Activated CD4-positive, alpha-beta T cell treated with anti-CD3 and anti-CD28 coated beads, Interleukin-10, Interleukin-2, amounts not matched to agents 100 ng/mL and 50 ng/mL, durations not matched to agents 16 hours and 8 hours (primary cell): Measurements from ENCODE around the gene PLAC9.
"Not testable (repeated sequence)": the region's sequence is repeated elsewhere in the genome, so short reads cannot be mapped to it uniquely, and the experiment has no call there.

Experiments
- DNase-seq: peaks from one replicate; pipeline ENCODE4 v3.0.0-alpha.2; 2020

The PLAC9 gene

GRCh38 chr10:80140251-80140650 lies 7.7 kb downstream of the PLAC9 start:
- no peak for DNase-seq

- DNase-seq: no peak
These were observed 9.3 kb downstream of the PLAC9 start for GRCh38 chr10:80141696-80142460.

GRCh38 chr10:80144067-80144695 lies 11.7 kb downstream of the PLAC9 start:
- peak; percentile 45 for DNase-seq

GRCh38 chr10:80144696-80145131 lies 12.2 kb downstream of the PLAC9 start:
- peak; percentile 24 for DNase-seq

GRCh38 chr10:80145406-80146308 lies 13.1 kb downstream of the PLAC9 start:
- not testable (repeated sequence) for DNase-seq

- no peak for DNase-seq
These were observed 14.4 kb downstream of the PLAC9 start for GRCh38 chr10:80146918-80147317.

- DNase-seq: no peak
These were observed 15.8 kb downstream of the PLAC9 start for GRCh38 chr10:80148166-80148805.

- DNase-seq: no peak
These were observed 16.6 kb downstream of the PLAC9 start for GRCh38 chr10:80149123-80149522.

- DNase-seq: no peak
These were observed 17.6 kb downstream of the PLAC9 start for GRCh38 chr10:80150172-80150571.

GRCh38 chr10:80152820-80153219 lies 20.3 kb downstream of the PLAC9 start:
- DNase-seq: no peak

GRCh38 chr10:80153460-80153859 lies 20.9 kb downstream of the PLAC9 start:
- no peak for DNase-seq

GRCh38 chr10:80154626-80154977 lies 22.1 kb downstream of the PLAC9 start:
- DNase-seq: no peak

- no peak for DNase-seq
These were observed 22.6 kb downstream of the PLAC9 start for GRCh38 chr10:80154978-80155695.

- no peak for DNase-seq
These were observed 23.2 kb downstream of the PLAC9 start for GRCh38 chr10:80155696-80156215.

- no peak for DNase-seq
These were observed 23.7 kb downstream of the PLAC9 start for GRCh38 chr10:80156216-80156615.

- DNase-seq: no peak
These were observed 25.0 kb downstream of the PLAC9 start for GRCh38 chr10:80157561-80157960.

- DNase-seq: no peak
These were observed 25.6 kb downstream of the PLAC9 start for GRCh38 chr10:80158126-80158525.

GRCh38 chr10:80158598-80159127 lies 26.1 kb downstream of the PLAC9 start:
- DNase-seq: no peak

GRCh38 chr10:80159166-80159873 lies 26.8 kb downstream of the PLAC9 start:
- no peak for DNase-seq

GRCh38 chr10:80160361-80161320 lies 28.1 kb downstream of the PLAC9 start:
- no peak for DNase-seq
